PC-3 (cell line): Measurements from ENCODE around the gene ADAMTS13. TPM values are rescaled to one million over a fixed set of nuclear protein-coding genes. Genes with fewer than 3 reads are reported as not detected.
A peak's percentile ranks its signal among the peaks of the same experiment; 100 is the strongest.

Source experiments
- ATAC-seq: fragments of 200-7000 bp; cut with Tn5 transposase; 2 replicates; pipeline ENCODE4 v1.9.1; 2020; ENCODE audit warnings: mild to moderate bottlenecking, moderate library complexity
- Bru-seq: library from RNA; stranded (reverse); fragments of 400-500 nt; gene quantifications from one replicate; lab custom pipeline; 2021; lab: Mats Ljungman, UMichigan
- BruChase-seq, 2 experiments: library from RNA; stranded (reverse); fragments of 400-500 nt; gene quantifications; one replicate each; lab custom pipeline; 2021; lab: Mats Ljungman, UMichigan
- BruUV-seq: library from RNA; stranded (reverse); fragments of 400-500 nt; replicated peaks from 2 replicates; lab custom pipeline; 2021; lab: Mats Ljungman, UMichigan
- CTCF ChIA-PET: fragments of 300-600 bp; sonication (Branson Sonifier 250); formaldehyde crosslinking; loops from one replicate; lab custom pipeline; 2022; ENCODE audit warnings: antibody characterized with exemption; lab: Charles Lee
- POLR2A ChIA-PET: fragments of 300-600 bp; sonication (Branson Sonifier 250); formaldehyde crosslinking; loops from one replicate; lab custom pipeline; 2022; ENCODE audit warnings: antibody characterized with exemption; ENCODE audit not compliant: unreplicated experiment; lab: Charles Lee
- DNase-seq: peaks from one replicate; pipeline ENCODE4 v3.0.0-alpha.2; 2015
- H2AFZ ChIP-seq: fragments of 300-600 bp; sonication (generic); 2 replicates; pipeline ENCODE4 v1.6.0; 2016; ENCODE audit warnings: antibody characterized with exemption, low read length
- H3F3A ChIP-seq: fragments of 300-600 bp; sonication (generic); one replicate; pipeline ENCODE4 v1.6.0; 2017; ENCODE audit warnings: antibody characterized with exemption, low read length, control low read depth, mild to moderate bottlenecking; ENCODE audit not compliant: unreplicated experiment
- H3K27ac ChIP-seq: fragments of 300-600 bp; sonication (generic); 2 replicates; pipeline ENCODE4 v1.5.1; 2016; ENCODE audit warnings: mild to moderate bottlenecking, low read length
- H3K27me3 ChIP-seq: fragments of 300-600 bp; sonication (generic); 2 replicates; pipeline ENCODE4 v1.6.1; 2016; ENCODE audit warnings: low read length, mixed read lengths
- H3K36me3 ChIP-seq: fragments of 300-600 bp; sonication (generic); 2 replicates; pipeline ENCODE4 v1.6.1; 2016; ENCODE audit warnings: low read depth, mixed run types, low read length, mixed read lengths
- H3K4me1 ChIP-seq: fragments of 300-600 bp; sonication (generic); 2 replicates; pipeline ENCODE4 v1.5.1; 2016; ENCODE audit warnings: low read length; ENCODE audit not compliant: insufficient read depth
- H3K4me2 ChIP-seq: fragments of 300-600 bp; sonication (generic); 2 replicates; pipeline ENCODE4 v1.6.0; 2016; ENCODE audit warnings: low read length
- H3K4me3 ChIP-seq: fragments of 300-600 bp; sonication (generic); 2 replicates; pipeline ENCODE4 v1.5.1; 2016; ENCODE audit warnings: mild to moderate bottlenecking, low read length, mixed read lengths
- H3K79me2 ChIP-seq: fragments of 300-600 bp; sonication (generic); 2 replicates; pipeline ENCODE4 v1.6.1; 2017; ENCODE audit warnings: low read length, mixed read lengths
- H3K9ac ChIP-seq: fragments of 300-600 bp; sonication (generic); 2 replicates; pipeline ENCODE4 v1.6.0; 2016; ENCODE audit warnings: mild to moderate bottlenecking, low read length
- H3K9me2 ChIP-seq: fragments of 300-600 bp; sonication (generic); replicated peaks from 2 replicates; pipeline ENCODE4 v1.6.1; 2016; ENCODE audit warnings: mixed run types, low read length, mixed read lengths
- H3K9me3 ChIP-seq: fragments of 300-600 bp; sonication (generic); 2 replicates; pipeline ENCODE4 v1.6.1; 2016; ENCODE audit warnings: low read length, mixed read lengths
- H4K20me1 ChIP-seq: fragments of 300-600 bp; sonication (generic); 2 replicates; pipeline ENCODE4 v1.6.1; 2016; ENCODE audit warnings: low read length, mixed read lengths
- CTCF ChIP-seq: fragments of 300-600 bp; sonication (generic); conservative IDR thresholded peaks from 2 replicates; pipeline ENCODE4 v1.5.1; 2017; ENCODE audit warnings: antibody characterized with exemption, low read depth, mild to moderate bottlenecking, low read length
- EZH2 ChIP-seq: fragments of 300-600 bp; sonication (generic); IDR thresholded peaks from one replicate; pipeline ENCODE4 v1.6.1; 2017; ENCODE audit warnings: antibody characterized with exemption, mild to moderate bottlenecking, low read length; ENCODE audit not compliant: unreplicated experiment
- EZH2phosphoT487 ChIP-seq: fragments of 300-600 bp; sonication (generic); IDR thresholded peaks from 2 replicates; pipeline ENCODE4 v1.6.1; 2018; ENCODE audit warnings: mild to moderate bottlenecking, antibody characterized with exemption, low read length, borderline replicate concordance
- intact Hi-C: fragments of 100-400 bp; cut with micrococcal nuclease; formaldehyde crosslinking; loops from 2 replicates; pipeline ENCODE4 v1.9.0; 2023
- long read RNA-seq: library from polyadenylated mRNA; unstranded; transcript quantifications from one replicate; pipeline ENCODE4 v2.0.0, GENCODE V29; 2021; ENCODE audit not compliant: unreplicated experiment
- total RNA-seq: library from RNA; depleted of rRNA; stranded (reverse); fragments of >200 nt; gene quantifications from 2 replicates; pipeline ENCODE4 v1.2.3, GENCODE V29; 2014; rRNA removed

The ADAMTS13 gene
- total RNA-seq (0.86 and 0.95 TPM in 2 replicates), Bru-seq, nascent RNA (percentile 40 among the genes with signal in this experiment), BruChase-seq, experiment 1, labeled RNA remaining after a 6-hour chase (percentile 37 among the genes with signal in this experiment), BruChase-seq, experiment 2, labeled RNA remaining after a 2-hour chase (percentile 38 among the genes with signal in this experiment)
- long read RNA-seq, partial matches to known transcripts = 6 of 18 reads
- long read RNA-seq, other reads (novel, unspliced or antisense) = 12 of 18 reads

- no peak within 1 kb of the TSS for H3K27ac ChIP-seq
- no peaks in the 10 kb centered on the region for H3F3A ChIP-seq
- DNase-seq = no peak
- no peaks in the 10 kb centered on the region for H3K36me3 ChIP-seq
- H4K20me1 ChIP-seq = no peaks in the 10 kb centered on the region
- no peaks in the 10 kb centered on the region for H3K9me3 ChIP-seq
- ChIA-PET POLR2A (no interaction called here), CTCF (no interaction called here)
- H3K9ac ChIP-seq = no peak within 1 kb of the TSS
- H3K9me2 ChIP-seq = no peaks in the 10 kb centered on the region
- intact Hi-C loops = no loop called here
- no peak within 1 kb of the TSS for H3K4me3 ChIP-seq
- no peak within 1 kb of the TSS for H3K4me2 ChIP-seq
- H3K79me2 ChIP-seq = peaks cover 9% of the 10 kb centered on the region
- 0 out of 2 replicates have a peak, but pooled peaks have one; percentile 13 for TF ChIP-seq CTCF
- TF ChIP-seq EZH2phosphoT487 = no peak
- no peak within 1 kb of the TSS for H2AFZ ChIP-seq
- no TSS peak for BruUV-seq
- no peaks in the 10 kb centered on the region for H3K27me3 ChIP-seq
- no peak for ATAC-seq
- no peaks in the 10 kb centered on the region for H3K4me1 ChIP-seq
Measured at GRCh38 chr9:133421615-133422542, at the start of gene ADAMTS13. ADAMTS13 (plus strand) TSS chr9:133422367; CDS start chr9:133422444, 77 bp downstream.

GRCh38 chr9:133374612-133375115 is 47.5 kb upstream of the ADAMTS13 start:
- DNase-seq = no peak
- H3K4me1 ChIP-seq = peaks cover 7% of the 10 kb centered on the region; the same call in 1 of the 2 replicates
- peaks cover 60% of the 10 kb centered on the region for H3K79me2 ChIP-seq
- no peaks in the 10 kb centered on the region for H3K27me3 ChIP-seq
- H3K9ac ChIP-seq = peak overlapping the region; percentile 90
- TSS peak; percentile 44 for BruUV-seq
- peaks cover 20% of the 10 kb centered on the region; the same call in 1 of the 2 replicates for H4K20me1 ChIP-seq
- H3K27ac ChIP-seq = no peak overlapping the region
- ChIA-PET POLR2A (no interaction called here), CTCF (no interaction called here)
- TF ChIP-seq EZH2phosphoT487 = no peak
- TF ChIP-seq CTCF = no peak
- no peak for TF ChIP-seq EZH2
- no peak overlapping the region for H2AFZ ChIP-seq
- H3K4me2 ChIP-seq = peak overlapping the region; percentile 93
- no peaks in the 10 kb centered on the region for H3K9me2 ChIP-seq
- peak overlapping the region; percentile 78 for H3K4me3 ChIP-seq
- ATAC-seq = no peak
- intact Hi-C loops = no loop called here
- H3K9me3 ChIP-seq = no peaks in the 10 kb centered on the region
- H3K36me3 ChIP-seq = no peaks in the 10 kb centered on the region
- H3F3A ChIP-seq = no peaks in the 10 kb centered on the region
